Dendritic cell treated with granulocyte-macrophage colony-stimulating factor and Interleukin-4, amounts not matched to agents 40 ng/mL and 50 ng/mL, for 4 days (primary cell): ENCODE measurements around the gene KCNIP4.

ENCODE experiments used
- H3K27ac Mint-ChIP-seq: one replicate; pipeline ENCODE4 v1.8.0; 2022; ENCODE audit warnings: mild to moderate bottlenecking, mixed read lengths
- H3K27me3 Mint-ChIP-seq: one replicate; pipeline ENCODE4 v1.8.0; 2022; ENCODE audit warnings: mild to moderate bottlenecking, mixed read lengths
- H3K36me3 Mint-ChIP-seq: one replicate; pipeline ENCODE4 v1.8.0; 2022; ENCODE audit warnings: low read depth, mixed read lengths
- H3K4me1 Mint-ChIP-seq: one replicate; pipeline ENCODE4 v1.8.0; 2022; ENCODE audit warnings: low read depth, mixed read lengths
- H3K4me3 Mint-ChIP-seq: one replicate; pipeline ENCODE4 v1.8.0; 2022; ENCODE audit warnings: mild to moderate bottlenecking, moderate library complexity, mixed read lengths
- H3K9me3 Mint-ChIP-seq: one replicate; pipeline ENCODE4 v1.8.0; 2022; ENCODE audit warnings: mixed read lengths
- intact Hi-C: fragments of 100-400 bp; cut with micrococcal nuclease; formaldehyde crosslinking; loops from one replicate; pipeline ENCODE4 v1.15.0; 2022

Gene KCNIP4

GRCh38 chr4:21645776-21646175 is 302.8 kb downstream of the KCNIP4 start:
- no peaks in the 10 kb centered on the region for H3K4me1 Mint-ChIP-seq
- no peak overlapping the region for H3K4me3 Mint-ChIP-seq
- H3K27me3 Mint-ChIP-seq, result no peaks in the 10 kb centered on the region
- intact Hi-C loops, result no loop called here
- H3K27ac Mint-ChIP-seq, result no peak overlapping the region
- no peaks in the 10 kb centered on the region for H3K9me3 Mint-ChIP-seq
- H3K36me3 Mint-ChIP-seq, result no peaks in the 10 kb centered on the region

- no peaks in the 10 kb centered on the region for H3K4me1 Mint-ChIP-seq
- no peak overlapping the region for H3K27ac Mint-ChIP-seq
- no peak overlapping the region for H3K4me3 Mint-ChIP-seq
- H3K36me3 Mint-ChIP-seq, result no peaks in the 10 kb centered on the region
- no peaks in the 10 kb centered on the region for H3K9me3 Mint-ChIP-seq
- H3K27me3 Mint-ChIP-seq, result no peaks in the 10 kb centered on the region
- intact Hi-C loops, result no loop called here
Observed at GRCh38 chr4:21641696-21642095, 306.9 kb downstream of the KCNIP4 start.

GRCh38 chr4:21638171-21638725 is 310.3 kb downstream of the KCNIP4 start:
- Mint-ChIP-seq H3K27me3 (no peaks in the 10 kb centered on the region), H3K36me3 (no peaks in the 10 kb centered on the region), H3K4me3 (no peak overlapping the region), H3K4me1 (no peaks in the 10 kb centered on the region), H3K27ac (no peak overlapping the region), H3K9me3 (no peaks in the 10 kb centered on the region)
- intact Hi-C loops, result no loop called here

- intact Hi-C loops, result no loop called here
- no peaks in the 10 kb centered on the region for H3K27me3 Mint-ChIP-seq
- H3K9me3 Mint-ChIP-seq, result no peaks in the 10 kb centered on the region
- no peak overlapping the region for H3K4me3 Mint-ChIP-seq
- H3K27ac Mint-ChIP-seq, result no peak overlapping the region
- H3K36me3 Mint-ChIP-seq, result no peaks in the 10 kb centered on the region
- no peaks in the 10 kb centered on the region for H3K4me1 Mint-ChIP-seq
Observed at GRCh38 chr4:21628916-21629610, 319.5 kb downstream of the KCNIP4 start.

GRCh38 chr4:21628116-21628670 is 320.4 kb downstream of the KCNIP4 start:
- Mint-ChIP-seq H3K27me3 (no peaks in the 10 kb centered on the region), H3K27ac (no peak overlapping the region), H3K4me1 (no peaks in the 10 kb centered on the region), H3K4me3 (no peak overlapping the region), H3K9me3 (no peaks in the 10 kb centered on the region), H3K36me3 (no peaks in the 10 kb centered on the region)
- intact Hi-C loops, result no loop called here

- no peaks in the 10 kb centered on the region for H3K36me3 Mint-ChIP-seq
- H3K4me1 Mint-ChIP-seq, result no peaks in the 10 kb centered on the region
- H3K27ac Mint-ChIP-seq, result no peak overlapping the region
- no peak overlapping the region for H3K4me3 Mint-ChIP-seq
- H3K9me3 Mint-ChIP-seq, result no peaks in the 10 kb centered on the region
- no peaks in the 10 kb centered on the region for H3K27me3 Mint-ChIP-seq
- intact Hi-C loops, result no loop called here
Observed at GRCh38 chr4:21625447-21625846, 323.1 kb downstream of the KCNIP4 start.

GRCh38 chr4:21605006-21605405 is 343.6 kb downstream of the KCNIP4 start:
- Mint-ChIP-seq H3K9me3 (no peaks in the 10 kb centered on the region), H3K27ac (no peak overlapping the region), H3K4me1 (no peaks in the 10 kb centered on the region), H3K36me3 (no peaks in the 10 kb centered on the region), H3K27me3 (no peaks in the 10 kb centered on the region), H3K4me3 (no peak overlapping the region)
- intact Hi-C loops, result no loop called here

- no peaks in the 10 kb centered on the region for H3K4me1 Mint-ChIP-seq
- no peaks in the 10 kb centered on the region for H3K36me3 Mint-ChIP-seq
- H3K27ac Mint-ChIP-seq, result no peak overlapping the region
- H3K4me3 Mint-ChIP-seq, result no peak overlapping the region
- H3K27me3 Mint-ChIP-seq, result no peaks in the 10 kb centered on the region
- H3K9me3 Mint-ChIP-seq, result no peaks in the 10 kb centered on the region
- intact Hi-C loops, result no loop called here
Observed at GRCh38 chr4:21596521-21596920, 352.1 kb downstream of the KCNIP4 start.

GRCh38 chr4:21593671-21594001 is 354.9 kb downstream of the KCNIP4 start:
- no peaks in the 10 kb centered on the region for H3K9me3 Mint-ChIP-seq
- H3K36me3 Mint-ChIP-seq, result no peaks in the 10 kb centered on the region

GRCh38 chr4:21592970-21593670 is 355.5 kb downstream of the KCNIP4 start:
- no peaks in the 10 kb centered on the region for H3K9me3 Mint-ChIP-seq
- H3K4me3 Mint-ChIP-seq, result no peak overlapping the region
- intact Hi-C loops, result no loop called here
- H3K27me3 Mint-ChIP-seq, result no peaks in the 10 kb centered on the region
- no peak overlapping the region for H3K27ac Mint-ChIP-seq
- H3K36me3 Mint-ChIP-seq, result no peaks in the 10 kb centered on the region
- H3K4me1 Mint-ChIP-seq, result no peaks in the 10 kb centered on the region

More at GRCh38 chr4:21593671-21594001, 354.9 kb downstream of the KCNIP4 start:
- Mint-ChIP-seq H3K4me1 (no peaks in the 10 kb centered on the region), H3K4me3 (no peak overlapping the region), H3K27me3 (no peaks in the 10 kb centered on the region), H3K27ac (no peak overlapping the region)
- intact Hi-C loops, result no loop called here

- no peak overlapping the region for H3K4me3 Mint-ChIP-seq
- H3K27me3 Mint-ChIP-seq, result no peaks in the 10 kb centered on the region
- H3K36me3 Mint-ChIP-seq, result no peaks in the 10 kb centered on the region
Observed at GRCh38 chr4:21577056-21577455, 371.5 kb downstream of the KCNIP4 start.

GRCh38 chr4:21571100-21571499 is 377.5 kb downstream of the KCNIP4 start:
- Mint-ChIP-seq H3K27me3 (no peaks in the 10 kb centered on the region), H3K9me3 (no peaks in the 10 kb centered on the region), H3K36me3 (no peaks in the 10 kb centered on the region), H3K4me1 (no peaks in the 10 kb centered on the region), H3K27ac (no peak overlapping the region), H3K4me3 (no peak overlapping the region)
- intact Hi-C loops, result no loop called here

More at GRCh38 chr4:21577056-21577455, 371.5 kb downstream of the KCNIP4 start:
- intact Hi-C loops, result no loop called here
- Mint-ChIP-seq H3K27ac (no peak overlapping the region), H3K4me1 (no peaks in the 10 kb centered on the region), H3K9me3 (no peaks in the 10 kb centered on the region)

GRCh38 chr4:21569638-21570037 is 378.9 kb downstream of the KCNIP4 start:
- no peaks in the 10 kb centered on the region for H3K4me1 Mint-ChIP-seq
- no peaks in the 10 kb centered on the region for H3K27me3 Mint-ChIP-seq
- H3K4me3 Mint-ChIP-seq, result no peak overlapping the region
- intact Hi-C loops, result no loop called here
- no peak overlapping the region for H3K27ac Mint-ChIP-seq
- H3K36me3 Mint-ChIP-seq, result no peaks in the 10 kb centered on the region
- H3K9me3 Mint-ChIP-seq, result no peaks in the 10 kb centered on the region

GRCh38 chr4:21555083-21555482 is 393.5 kb downstream of the KCNIP4 start:
- no peaks in the 10 kb centered on the region for H3K4me1 Mint-ChIP-seq
- H3K36me3 Mint-ChIP-seq, result no peaks in the 10 kb centered on the region
- H3K9me3 Mint-ChIP-seq, result no peaks in the 10 kb centered on the region
- H3K27ac Mint-ChIP-seq, result no peak overlapping the region
- intact Hi-C loops, result no loop called here
- no peak overlapping the region for H3K4me3 Mint-ChIP-seq
- H3K27me3 Mint-ChIP-seq, result no peaks in the 10 kb centered on the region
